ENCODE data around the gene RMDN2. TPM values are rescaled to one million over a fixed set of nuclear protein-coding genes. Genes with fewer than 3 reads are reported as not detected.

The RMDN2 gene
- total RNA-seq, 1 donor from 2014 or later = 6.5 TPM

DNA sequence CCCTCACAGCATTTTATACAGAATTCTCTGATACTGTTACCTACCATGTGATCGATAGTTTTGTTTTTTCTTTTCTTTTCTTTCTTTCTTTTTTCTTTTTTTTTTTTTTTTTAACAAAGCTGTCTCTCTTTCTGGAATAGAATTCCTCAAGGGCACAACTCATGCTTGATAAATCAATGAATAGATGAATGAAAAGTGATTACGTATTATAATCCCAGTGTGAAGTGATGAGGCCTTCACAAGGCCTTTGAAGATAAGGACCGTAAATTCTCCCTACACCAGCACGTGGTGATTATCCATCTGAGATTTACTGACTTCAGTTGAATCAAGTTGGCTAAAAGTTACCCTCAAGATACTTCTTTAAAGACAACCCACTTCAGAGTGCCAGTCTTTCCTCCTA, 46.6 kb upstream of the RMDN2 start:
- Histone ChIP-seq H3K9me3 (replicated peaks) (no peaks in the 10 kb centered on the region), H3K4me1 (peaks cover 37% of the 10 kb centered on the region), H3K27me3 (ENCODE audit: low read depth) (no peaks in the 10 kb centered on the region), H3K27ac (replicated peaks) (no peak overlapping the region), H3K4me3 (no peak overlapping the region), H3K36me3 (no peaks in the 10 kb centered on the region)
- TF ChIP-seq, protein P1, sequence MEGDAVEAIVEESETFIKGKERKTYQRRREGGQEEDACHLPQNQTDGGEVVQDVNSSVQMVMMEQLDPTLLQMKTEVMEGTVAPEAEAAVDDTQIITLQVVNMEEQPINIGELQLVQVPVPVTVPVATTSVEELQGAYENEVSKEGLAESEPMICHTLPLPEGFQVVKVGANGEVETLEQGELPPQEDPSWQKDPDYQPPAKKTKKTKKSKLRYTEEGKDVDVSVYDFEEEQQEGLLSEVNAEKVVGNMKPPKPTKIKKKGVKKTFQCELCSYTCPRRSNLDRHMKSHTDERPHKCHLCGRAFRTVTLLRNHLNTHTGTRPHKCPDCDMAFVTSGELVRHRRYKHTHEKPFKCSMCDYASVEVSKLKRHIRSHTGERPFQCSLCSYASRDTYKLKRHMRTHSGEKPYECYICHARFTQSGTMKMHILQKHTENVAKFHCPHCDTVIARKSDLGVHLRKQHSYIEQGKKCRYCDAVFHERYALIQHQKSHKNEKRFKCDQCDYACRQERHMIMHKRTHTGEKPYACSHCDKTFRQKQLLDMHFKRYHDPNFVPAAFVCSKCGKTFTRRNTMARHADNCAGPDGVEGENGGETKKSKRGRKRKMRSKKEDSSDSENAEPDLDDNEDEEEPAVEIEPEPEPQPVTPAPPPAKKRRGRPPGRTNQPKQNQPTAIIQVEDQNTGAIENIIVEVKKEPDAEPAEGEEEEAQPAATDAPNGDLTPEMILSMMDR (IDR thresholded peaks at IDR 0.05; ENCODE audit: borderline replicate concordance) = no peak
- DNase-seq = no peak
- intact Hi-C loops (cut with micrococcal nuclease) = loop anchor here (5.0 kb wide), 2 partner anchors 231 to 466 kb away; no protein-coding TSS in a partner anchor

GRCh38 chr2:37880551-37880950, 44.5 kb upstream of the RMDN2 start:
- H3K27ac ChIP-seq (replicated peaks) = no peak overlapping the region
- no peaks in the 10 kb centered on the region for H3K36me3 ChIP-seq
- no peak overlapping the region for H3K4me3 ChIP-seq
- no peaks in the 10 kb centered on the region for H3K27me3 ChIP-seq (ENCODE audit: low read depth)
- no peaks in the 10 kb centered on the region for H3K9me3 ChIP-seq (replicated peaks)
- TF ChIP-seq, protein P1 (IDR thresholded peaks at IDR 0.05; ENCODE audit: borderline replicate concordance) = no peak
- H3K4me1 ChIP-seq = peaks cover 19% of the 10 kb centered on the region
- intact Hi-C loops (cut with micrococcal nuclease) = no loop called here
- DNase-seq = no peak

DNA sequence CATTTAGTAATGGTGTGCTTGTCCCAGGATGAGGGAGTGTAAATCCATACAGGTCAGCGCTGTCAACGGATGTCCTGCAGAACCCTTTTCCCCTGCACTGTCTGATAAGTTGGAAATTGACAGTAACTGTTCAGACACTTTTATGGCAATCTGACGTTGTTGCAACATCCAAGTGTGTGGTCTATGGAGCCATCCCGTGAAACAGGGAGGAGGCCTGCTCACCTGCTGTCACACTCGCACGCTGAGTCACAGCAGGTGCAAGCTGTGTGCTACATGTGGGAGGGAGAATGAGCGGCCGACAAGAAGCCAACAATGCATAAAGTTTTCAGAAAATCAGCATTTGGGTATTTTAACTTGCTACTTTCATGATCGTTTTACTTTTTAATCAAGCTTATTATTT, 43.7 kb upstream of the RMDN2 start:
- Histone ChIP-seq H3K4me3 (no peak overlapping the region), H3K27me3 (ENCODE audit: low read depth) (no peaks in the 10 kb centered on the region), H3K27ac (replicated peaks) (no peak overlapping the region), H3K9me3 (replicated peaks) (no peaks in the 10 kb centered on the region), H3K36me3 (no peaks in the 10 kb centered on the region), H3K4me1 (peaks cover 10% of the 10 kb centered on the region)
- TF ChIP-seq, protein P1 (IDR thresholded peaks at IDR 0.05; ENCODE audit: borderline replicate concordance) = no peak
- DNase-seq = no peak
- intact Hi-C loops (cut with micrococcal nuclease) = no loop called here

DNA sequence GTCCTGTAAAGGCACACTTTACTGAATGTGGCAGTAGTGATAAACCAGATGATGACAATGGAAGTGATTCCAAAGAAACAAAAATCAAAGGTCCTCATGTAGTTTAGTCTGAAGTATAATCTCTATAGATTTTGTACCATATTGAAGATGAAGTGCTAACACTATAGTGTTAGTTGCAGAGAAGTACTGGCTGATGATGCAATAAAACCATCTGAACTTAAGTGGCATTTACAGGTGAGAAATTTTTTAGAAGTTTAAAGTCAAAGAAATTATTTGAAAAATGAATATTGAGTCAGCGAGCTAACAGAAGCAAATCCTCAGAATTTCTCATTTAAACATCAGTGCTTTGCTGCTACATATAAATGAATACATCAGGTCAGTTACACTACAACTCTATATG, 43.1 kb upstream of the RMDN2 start:
- intact Hi-C loops (cut with micrococcal nuclease) = no loop called here
- Histone ChIP-seq H3K9me3 (replicated peaks) (no peaks in the 10 kb centered on the region), H3K4me1 (peaks cover 4% of the 10 kb centered on the region), H3K27me3 (ENCODE audit: low read depth) (no peaks in the 10 kb centered on the region), H3K4me3 (no peak overlapping the region), H3K36me3 (no peaks in the 10 kb centered on the region), H3K27ac (replicated peaks) (no peak overlapping the region)
- TF ChIP-seq, protein P1 (IDR thresholded peaks at IDR 0.05; ENCODE audit: borderline replicate concordance) = no peak
- no peak for DNase-seq

DNA sequence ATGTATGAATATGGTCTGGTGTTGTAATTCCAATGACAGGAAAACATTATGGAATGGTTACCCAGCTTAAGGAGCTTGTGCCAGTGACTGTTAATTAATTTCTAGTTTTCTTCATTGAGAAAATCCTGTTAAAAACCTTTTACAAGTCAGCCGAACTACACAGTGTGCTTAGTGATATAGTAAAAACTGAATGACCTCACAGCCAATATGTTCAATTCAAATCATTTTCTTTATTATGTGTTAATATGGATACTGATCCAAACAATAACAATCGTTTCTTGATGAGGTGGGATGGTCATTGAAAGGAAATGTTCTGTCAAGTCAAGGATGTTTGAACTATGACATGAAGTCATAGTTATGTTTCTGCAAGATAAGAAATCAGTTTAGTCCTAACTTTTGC, 41.6 kb upstream of the RMDN2 start:
- no peaks in the 10 kb centered on the region for H3K27me3 ChIP-seq (ENCODE audit: low read depth)
- DNase-seq = no peak
- H3K27ac ChIP-seq (replicated peaks) = no peak overlapping the region
- H3K9me3 ChIP-seq (replicated peaks) = no peaks in the 10 kb centered on the region
- no peaks in the 10 kb centered on the region for H3K4me1 ChIP-seq
- intact Hi-C loops (cut with micrococcal nuclease) = no loop called here
- H3K4me3 ChIP-seq = no peak overlapping the region
- TF ChIP-seq, protein P1 (IDR thresholded peaks at IDR 0.05; ENCODE audit: borderline replicate concordance) = no peak
- no peaks in the 10 kb centered on the region for H3K36me3 ChIP-seq
